ENCODE data around the gene ACSS2.

Gene ACSS2

GRCh38 chr20:34859826-34860545, 16.4 kb upstream of the ACSS2 start:
- no peak overlapping the region for H3K4me3 ChIP-seq (ENCODE audit: low read length)
- peaks cover 4% of the 10 kb centered on the region; the same call in 1 of the 2 replicates for H3K4me1 ChIP-seq (ENCODE audit: insufficient read depth, low read length)
- 94% methylated on average over 8 of the region's 9 CpGs for WGBS
- H3K9me3 ChIP-seq (ENCODE audit: insufficient read depth, low read depth, low read length): no peaks in the 10 kb centered on the region
- no peak overlapping the region for H3K27ac ChIP-seq (ENCODE audit: low read depth, low read length)
- peaks cover 29% of the 10 kb centered on the region; the same call in 1 of the 2 replicates for H3K36me3 ChIP-seq (ENCODE audit: insufficient read depth, low read length)
- no peak overlapping the region for H3K9ac ChIP-seq (ENCODE audit: low read depth, low read length)
- no peaks in the 10 kb centered on the region for H3K27me3 ChIP-seq (ENCODE audit: insufficient read depth, low read length)

- Histone ChIP-seq H3K4me3 (ENCODE audit: low read length) (no peak overlapping the region), H3K36me3 (ENCODE audit: insufficient read depth, low read length) (peaks cover 26% of the 10 kb centered on the region; the same call in 1 of the 2 replicates), H3K9me3 (ENCODE audit: insufficient read depth, low read depth, low read length) (no peaks in the 10 kb centered on the region), H3K27ac (ENCODE audit: low read depth, low read length) (no peak overlapping the region), H3K27me3 (ENCODE audit: insufficient read depth, low read length) (no peaks in the 10 kb centered on the region), H3K9ac (ENCODE audit: low read depth, low read length) (no peak overlapping the region), H3K4me1 (ENCODE audit: insufficient read depth, low read length) (peaks cover 4% of the 10 kb centered on the region; the same call in 1 of the 2 replicates)
- 92% methylated on average over 7 of the region's 7 CpGs for WGBS
Observed at GRCh38 chr20:34861386-34862084, 14.9 kb upstream of the ACSS2 start.

GRCh38 chr20:34862724-34863123, 13.7 kb upstream of the ACSS2 start:
- H3K9me3 ChIP-seq (ENCODE audit: insufficient read depth, low read depth, low read length): no peaks in the 10 kb centered on the region
- H3K36me3 ChIP-seq (ENCODE audit: insufficient read depth, low read length): peaks cover 22% of the 10 kb centered on the region; the same call in 1 of the 2 replicates
- no peaks in the 10 kb centered on the region for H3K27me3 ChIP-seq (ENCODE audit: insufficient read depth, low read length)
- 94% methylated on average over 12 of the region's 12 CpGs for WGBS
- no peak overlapping the region for H3K27ac ChIP-seq (ENCODE audit: low read depth, low read length)
- H3K4me1 ChIP-seq (ENCODE audit: insufficient read depth, low read length): peaks cover 4% of the 10 kb centered on the region; the same call in 1 of the 2 replicates
- H3K4me3 ChIP-seq (ENCODE audit: low read length): no peak overlapping the region
- H3K9ac ChIP-seq (ENCODE audit: low read depth, low read length): no peak overlapping the region

GRCh38 chr20:34863421-34863965, 12.9 kb upstream of the ACSS2 start:
- no peak overlapping the region for H3K4me3 ChIP-seq (ENCODE audit: low read length)
- no peak overlapping the region for H3K27ac ChIP-seq (ENCODE audit: low read depth, low read length)
- peaks cover 17% of the 10 kb centered on the region; the same call in 1 of the 2 replicates for H3K36me3 ChIP-seq (ENCODE audit: insufficient read depth, low read length)
- H3K9ac ChIP-seq (ENCODE audit: low read depth, low read length): no peak overlapping the region
- no peaks in the 10 kb centered on the region for H3K27me3 ChIP-seq (ENCODE audit: insufficient read depth, low read length)
- peaks cover 4% of the 10 kb centered on the region; the same call in 1 of the 2 replicates for H3K4me1 ChIP-seq (ENCODE audit: insufficient read depth, low read length)
- 86% methylated on average over 32 of the region's 32 CpGs for WGBS
- H3K9me3 ChIP-seq (ENCODE audit: insufficient read depth, low read depth, low read length): no peaks in the 10 kb centered on the region

GRCh38 chr20:34864216-34864615, 12.2 kb upstream of the ACSS2 start:
- Histone ChIP-seq H3K4me3 (ENCODE audit: low read length) (no peak overlapping the region), H3K27me3 (ENCODE audit: insufficient read depth, low read length) (no peaks in the 10 kb centered on the region), H3K9ac (ENCODE audit: low read depth, low read length) (no peak overlapping the region), H3K27ac (ENCODE audit: low read depth, low read length) (no peak overlapping the region), H3K4me1 (ENCODE audit: insufficient read depth, low read length) (peaks cover 4% of the 10 kb centered on the region; the same call in 1 of the 2 replicates), H3K9me3 (ENCODE audit: insufficient read depth, low read depth, low read length) (no peaks in the 10 kb centered on the region), H3K36me3 (ENCODE audit: insufficient read depth, low read length) (peaks cover 15% of the 10 kb centered on the region; the same call in 1 of the 2 replicates)
- 95% methylated on average over 5 of the region's 5 CpGs for WGBS

- 92% methylated on average over 7 of the region's 7 CpGs for WGBS
- H3K9me3 ChIP-seq (ENCODE audit: insufficient read depth, low read depth, low read length): no peaks in the 10 kb centered on the region
- H3K27me3 ChIP-seq (ENCODE audit: insufficient read depth, low read length): peaks cover 21% of the 10 kb centered on the region
- H3K4me1 ChIP-seq (ENCODE audit: insufficient read depth, low read length): peaks cover 9% of the 10 kb centered on the region; the same call in 1 of the 2 replicates
- H3K4me3 ChIP-seq (ENCODE audit: low read length): peak overlapping the region; percentile 78
- H3K9ac ChIP-seq (ENCODE audit: low read depth, low read length): no peak overlapping the region
- H3K36me3 ChIP-seq (ENCODE audit: insufficient read depth, low read length): no peaks in the 10 kb centered on the region
- H3K27ac ChIP-seq (ENCODE audit: low read depth, low read length): no peak overlapping the region
Observed at GRCh38 chr20:34871320-34871926, 5.0 kb upstream of the ACSS2 start.

GRCh38 chr20:34871966-34872621, 4.3 kb upstream of the ACSS2 start:
- no peak overlapping the region for H3K27ac ChIP-seq (ENCODE audit: low read depth, low read length)
- H3K36me3 ChIP-seq (ENCODE audit: insufficient read depth, low read length): no peaks in the 10 kb centered on the region
- no peaks in the 10 kb centered on the region for H3K9me3 ChIP-seq (ENCODE audit: insufficient read depth, low read depth, low read length)
- peak overlapping the region; percentile 56 for H3K9ac ChIP-seq (ENCODE audit: low read depth, low read length)
- 40% methylated on average over 10 of the region's 10 CpGs for WGBS
- H3K27me3 ChIP-seq (ENCODE audit: insufficient read depth, low read length): peaks cover 28% of the 10 kb centered on the region
- H3K4me1 ChIP-seq (ENCODE audit: insufficient read depth, low read length): peaks cover 9% of the 10 kb centered on the region; the same call in 1 of the 2 replicates
- peak overlapping the region; percentile 78 for H3K4me3 ChIP-seq (ENCODE audit: low read length)

GRCh38 chr20:34872622-34873224, 3.7 kb upstream of the ACSS2 start, which contains the start of gene GGT7:
TSS of gene GGT7 (minus strand) at chr20:34872856. CDS start at chr20:34872815, 41 bp downstream.
- H3K9ac ChIP-seq (ENCODE audit: low read depth, low read length): peak within 1 kb of the TSS; percentile 56

GRCh38 chr20:34873583-34874093, 2.8 kb upstream of the ACSS2 start:
- Histone ChIP-seq H3K9me3 (ENCODE audit: insufficient read depth, low read depth, low read length) (no peaks in the 10 kb centered on the region), H3K36me3 (ENCODE audit: insufficient read depth, low read length) (no peaks in the 10 kb centered on the region), H3K27me3 (ENCODE audit: insufficient read depth, low read length) (peaks cover 36% of the 10 kb centered on the region), H3K4me3 (ENCODE audit: low read length) (no peak overlapping the region), H3K4me1 (ENCODE audit: insufficient read depth, low read length) (peaks cover 9% of the 10 kb centered on the region; the same call in 1 of the 2 replicates), H3K27ac (ENCODE audit: low read depth, low read length) (no peak overlapping the region), H3K9ac (ENCODE audit: low read depth, low read length) (no peak overlapping the region)
- 94% methylated on average over 2 of the region's 3 CpGs for WGBS

More at GRCh38 chr20:34872622-34873224, 3.7 kb upstream of the ACSS2 start, which contains the start of gene GGT7:
- Histone ChIP-seq H3K4me3 (ENCODE audit: low read length) (peak within 1 kb of the TSS; percentile 78), H3K9me3 (ENCODE audit: insufficient read depth, low read depth, low read length) (no peaks in the 10 kb centered on the region), H3K27me3 (ENCODE audit: insufficient read depth, low read length) (peaks cover 31% of the 10 kb centered on the region), H3K27ac (ENCODE audit: low read depth, low read length) (no peak within 1 kb of the TSS), H3K4me1 (ENCODE audit: insufficient read depth, low read length) (peaks cover 9% of the 10 kb centered on the region; the same call in 1 of the 2 replicates), H3K36me3 (ENCODE audit: insufficient read depth, low read length) (no peaks in the 10 kb centered on the region)
- WGBS: 3% methylated on average over 52 of the region's 52 CpGs

GRCh38 chr20:34874094-34874654, 2.2 kb upstream of the ACSS2 start:
- Histone ChIP-seq H3K9me3 (ENCODE audit: insufficient read depth, low read depth, low read length) (no peaks in the 10 kb centered on the region), H3K4me3 (ENCODE audit: low read length) (no peak overlapping the region), H3K36me3 (ENCODE audit: insufficient read depth, low read length) (no peaks in the 10 kb centered on the region), H3K27me3 (ENCODE audit: insufficient read depth, low read length) (peaks cover 36% of the 10 kb centered on the region), H3K27ac (ENCODE audit: low read depth, low read length) (no peak overlapping the region), H3K4me1 (ENCODE audit: insufficient read depth, low read length) (peaks cover 9% of the 10 kb centered on the region; the same call in 1 of the 2 replicates), H3K9ac (ENCODE audit: low read depth, low read length) (no peak overlapping the region)
- 40% methylated on average over 2 of the region's 2 CpGs for WGBS
